Mammary epithelial cell (primary cell): ENCODE data around the gene TOM1L2.

ENCODE experiments used
- CTCF ChIP-seq, 2 donors: IDR thresholded peaks in 1 of 2; conservative IDR thresholded peaks in 1 of 2; 2 replicates each; pipeline ENCODE4 v1.5.1; 2011 to 2012; ENCODE audit warnings: inconsistent platforms in 2 of 2, low read length in 2 of 2, mild to moderate bottlenecking in 2 of 2, control low read depth in 1 of 2, low read depth in 1 of 2; ENCODE audit not compliant: insufficient read depth in 1 of 2; ENCODE audit errors: extremely low read depth in 1 of 2
- EZH2 ChIP-seq: IDR thresholded peaks from 2 replicates; pipeline ENCODE4 v1.6.1; 2012; ENCODE audit warnings: low read length, inconsistent platforms, borderline replicate concordance

DNA sequence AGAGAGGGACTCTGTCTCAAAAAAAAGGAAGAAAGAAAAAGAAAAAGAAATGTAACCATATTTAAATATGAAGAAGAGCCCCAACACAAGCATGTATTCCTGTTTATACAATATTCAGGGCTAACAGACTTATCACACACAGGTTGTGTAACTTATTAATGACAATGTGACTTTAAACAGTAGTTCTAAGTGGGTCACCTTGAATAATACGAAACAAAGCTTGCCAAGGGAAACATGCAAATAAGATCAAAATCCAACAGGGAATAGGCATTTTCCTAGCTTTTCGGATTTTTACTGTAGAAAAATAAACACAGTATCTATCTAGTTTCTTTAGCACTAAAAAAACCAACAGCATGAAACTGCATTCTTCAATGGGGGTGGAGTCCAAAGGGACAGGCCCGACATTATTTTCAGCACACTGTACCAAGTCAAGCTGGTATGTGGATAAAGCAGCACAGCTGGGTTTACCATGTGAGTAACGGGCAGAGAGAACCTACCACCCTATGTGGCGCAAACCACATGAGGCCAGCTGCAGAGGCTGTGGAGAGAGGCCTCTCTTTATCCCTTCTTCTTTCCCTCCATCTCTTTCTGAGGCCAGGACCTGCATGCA is 45.3 kb downstream of the TOM1L2 start:
- TF ChIP-seq CTCF (conservative IDR thresholded peaks at IDR 0.05 in 1 of 2, IDR thresholded peaks at IDR 0.05 in 1 of 2; ENCODE audit: extremely low read depth in 1 of 2, insufficient read depth in 1 of 2, low read depth in 1 of 2, low read length in 2 of 2): no peak
- no peak for TF ChIP-seq EZH2
